Mesenchymal stem cell (in vitro differentiated cells and primary cell): ENCODE results near the gene HYAL2.

ENCODE experiments used
- DNase-seq: peaks from one replicate; pipeline ENCODE4 v3.0.0-alpha.2; 2013
- H2AFZ ChIP-seq: one replicate; pipeline ENCODE4 v1.6.1; 2013; ENCODE audit warnings: low read depth, mild to moderate bottlenecking, control low read depth, inconsistent platforms, low read length, moderate library complexity
- H2AK5ac ChIP-seq: 2 replicates; pipeline ENCODE4 v1.6.1; 2013; ENCODE audit warnings: low read length, moderate library complexity, mild to moderate bottlenecking, inconsistent platforms; ENCODE audit not compliant: severe bottlenecking
- H2BK120ac ChIP-seq: one replicate; pipeline ENCODE4 v1.6.1; 2013; ENCODE audit warnings: low read depth, mild to moderate bottlenecking, inconsistent platforms, low read length, moderate library complexity
- H2BK12ac ChIP-seq, 2 experiments: one replicate each; pipeline ENCODE4 v1.6.1; 2013; ENCODE audit warnings: inconsistent platforms in 2 of 2, low read length in 2 of 2, mild to moderate bottlenecking in 2 of 2, moderate library complexity in 2 of 2, control low read depth in 1 of 2
- H2BK15ac ChIP-seq: one replicate; pipeline ENCODE4 v1.6.1; 2013; ENCODE audit warnings: mild to moderate bottlenecking, low read depth, inconsistent platforms; ENCODE audit not compliant: poor library complexity, severe bottlenecking
- H2BK5ac ChIP-seq: 2 replicates; pipeline ENCODE4 v1.6.1; 2013; ENCODE audit warnings: low read depth, mild to moderate bottlenecking, low read length, control low read depth, inconsistent platforms; ENCODE audit not compliant: poor library complexity, severe bottlenecking
- H3K14ac ChIP-seq, 2 experiments: one replicate each; pipeline ENCODE4 v1.6.1; 2013; ENCODE audit warnings: inconsistent platforms in 2 of 2, low read length in 2 of 2, control low read depth in 1 of 2, mild to moderate bottlenecking in 1 of 2, moderate library complexity in 1 of 2
- H3K18ac ChIP-seq, 2 experiments: one replicate each; pipeline ENCODE4 v1.6.1; 2013; ENCODE audit warnings: inconsistent platforms in 2 of 2, low read length in 2 of 2, control low read depth in 1 of 2, low read depth in 1 of 2, mild to moderate bottlenecking in 1 of 2
- H3K23ac ChIP-seq, 2 experiments: one replicate each; pipeline ENCODE4 v1.6.1; 2013; ENCODE audit warnings: inconsistent platforms in 2 of 2, low read length in 2 of 2, mild to moderate bottlenecking in 2 of 2, moderate library complexity in 2 of 2, control low read depth in 1 of 2
- H3K27ac ChIP-seq: 2 replicates; pipeline ENCODE4 v1.5.1; 2013; ENCODE audit warnings: mild to moderate bottlenecking, moderate library complexity, low read length, control low read depth, inconsistent platforms; ENCODE audit not compliant: poor library complexity, severe bottlenecking
- H3K27me3 ChIP-seq, 2 experiments: 2 replicates each; pipeline versions ENCODE4 v1.6.1 to v1.7.0; 2013; ENCODE audit warnings: low read length in 2 of 2, mild to moderate bottlenecking in 2 of 2, moderate library complexity in 2 of 2, control low read depth in 1 of 2, inconsistent platforms in 1 of 2; ENCODE audit not compliant: control insufficient read depth in 1 of 2, insufficient read depth in 1 of 2
- H3K36me3 ChIP-seq, 2 experiments: 2 replicates each; pipeline versions ENCODE4 v1.6.1 to v1.7.0; 2013; ENCODE audit warnings: low read length in 2 of 2, control low read depth in 1 of 2, inconsistent platforms in 1 of 2, low read depth in 1 of 2, mild to moderate bottlenecking in 1 of 2; ENCODE audit not compliant: insufficient read depth in 2 of 2, control insufficient read depth in 1 of 2
- H3K4ac ChIP-seq, 2 experiments: one replicate each; pipeline ENCODE4 v1.6.1; 2013; ENCODE audit warnings: inconsistent platforms in 2 of 2, low read length in 2 of 2, mild to moderate bottlenecking in 2 of 2, moderate library complexity in 2 of 2, control low read depth in 1 of 2, low read depth in 1 of 2
- H3K4me1 ChIP-seq: 2 replicates; pipeline ENCODE4 v1.6.1; 2013; ENCODE audit warnings: low read depth, low read length, control low read depth; ENCODE audit not compliant: control insufficient read depth, insufficient read depth
- H3K4me2 ChIP-seq: 2 replicates; pipeline ENCODE4 v1.6.1; 2013; ENCODE audit warnings: low read length, mild to moderate bottlenecking, inconsistent platforms; ENCODE audit not compliant: poor library complexity, severe bottlenecking
- H3K4me3 ChIP-seq, 2 experiments: 2 replicates each; pipeline versions ENCODE4 v1.5.1 to v1.7.0; 2013; ENCODE audit warnings: low read length in 2 of 2, mild to moderate bottlenecking in 2 of 2, control low read depth in 1 of 2, low read depth in 1 of 2; ENCODE audit not compliant: insufficient read depth in 1 of 2
- H3K79me1 ChIP-seq: replicated peaks from 2 replicates; pipeline ENCODE4 v1.6.1; 2013; ENCODE audit warnings: mild to moderate bottlenecking, control low read depth, low read length, inconsistent platforms; ENCODE audit not compliant: poor library complexity, severe bottlenecking
- H3K9ac ChIP-seq: 2 replicates; pipeline ENCODE4 v1.7.0; 2013; ENCODE audit warnings: mild to moderate bottlenecking, low read length, moderate library complexity
- H3K9me3 ChIP-seq: 2 replicates; pipeline ENCODE4 v1.7.0; 2013; ENCODE audit warnings: mild to moderate bottlenecking, low read length; ENCODE audit not compliant: control insufficient read depth
- H4K8ac ChIP-seq: one replicate; pipeline ENCODE4 v1.6.1; 2013; ENCODE audit warnings: inconsistent platforms, mild to moderate bottlenecking, low read length, moderate library complexity
- H4K91ac ChIP-seq: one replicate; pipeline ENCODE4 v1.6.1; 2013; ENCODE audit warnings: mild to moderate bottlenecking, low read length, inconsistent platforms
- WGBS: methylation state at CpG from one replicate; pipeline ENCODE4 v1.1.7; 2013; ENCODE audit warnings: mixed read lengths; 5-methylcytosine and 5-hydroxymethylcytosine counted together

Gene HYAL2

DNA sequence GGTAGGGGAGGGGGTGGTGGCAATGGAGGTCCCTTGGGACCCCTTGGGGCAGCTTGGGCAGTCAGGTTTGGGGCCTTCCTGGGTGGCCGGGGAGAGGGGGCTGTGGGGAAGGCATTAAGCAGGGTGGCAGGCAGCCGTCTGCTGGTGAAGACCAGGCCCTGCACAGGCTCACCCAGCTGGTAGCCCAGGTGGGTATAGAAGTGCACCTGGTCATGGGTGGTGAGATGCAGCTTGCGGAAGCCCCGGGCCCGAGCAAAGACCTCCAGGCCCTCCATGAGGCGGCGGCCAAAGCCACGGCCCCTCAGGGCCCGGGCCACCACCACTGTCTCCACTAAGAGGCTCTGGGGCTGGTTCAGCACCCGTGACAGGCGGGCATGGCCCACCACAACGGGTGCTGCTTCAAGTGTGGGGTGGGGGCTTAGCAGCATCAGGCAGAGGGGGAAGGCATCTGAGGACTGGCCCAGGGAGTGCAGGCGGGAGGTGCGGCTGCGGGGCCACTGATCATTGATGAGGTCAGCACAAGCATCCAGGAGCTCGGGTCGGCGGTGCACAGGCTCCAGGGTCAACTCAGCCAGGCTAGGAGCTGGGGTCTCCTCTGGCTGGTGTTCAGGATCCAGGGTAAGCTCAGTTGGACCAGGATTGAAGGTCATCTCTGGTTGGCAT is 25.7 kb downstream of the HYAL2 start:
- H2BK120ac ChIP-seq, result no peak overlapping the region
- peaks cover 11% of the 10 kb centered on the region for H3K79me1 ChIP-seq
- no peak for DNase-seq
- no peaks in the 10 kb centered on the region for H3K9me3 ChIP-seq
- peaks cover 21% of the 10 kb centered on the region for H3K4me1 ChIP-seq
- peak overlapping the region in 1 of 2 experiments; percentile 7 for H3K4me3 ChIP-seq
- no peak overlapping the region for H3K14ac ChIP-seq
- H3K9ac ChIP-seq, result no peak overlapping the region
- no peak overlapping the region for H2AK5ac ChIP-seq
- H2AFZ ChIP-seq, result no peak overlapping the region
- 95% methylated on average over 18 of the region's 18 CpGs for WGBS
- H4K8ac ChIP-seq, result no peak overlapping the region
- H3K36me3 ChIP-seq, result peaks cover 5 to 12% of the 10 kb centered on the region in 2 experiments
- H2BK12ac ChIP-seq, result no peak overlapping the region
- H3K18ac ChIP-seq, result no peak overlapping the region
- H3K27me3 ChIP-seq, result no peaks in the 10 kb centered on the region
- H4K91ac ChIP-seq, result no peak overlapping the region
- H2BK5ac ChIP-seq, result no peak overlapping the region
- no peak overlapping the region for H2BK15ac ChIP-seq
- no peak overlapping the region for H3K4me2 ChIP-seq
- H3K4ac ChIP-seq, result no peak overlapping the region
- H3K27ac ChIP-seq, result no peak overlapping the region
- no peak overlapping the region for H3K23ac ChIP-seq

DNA sequence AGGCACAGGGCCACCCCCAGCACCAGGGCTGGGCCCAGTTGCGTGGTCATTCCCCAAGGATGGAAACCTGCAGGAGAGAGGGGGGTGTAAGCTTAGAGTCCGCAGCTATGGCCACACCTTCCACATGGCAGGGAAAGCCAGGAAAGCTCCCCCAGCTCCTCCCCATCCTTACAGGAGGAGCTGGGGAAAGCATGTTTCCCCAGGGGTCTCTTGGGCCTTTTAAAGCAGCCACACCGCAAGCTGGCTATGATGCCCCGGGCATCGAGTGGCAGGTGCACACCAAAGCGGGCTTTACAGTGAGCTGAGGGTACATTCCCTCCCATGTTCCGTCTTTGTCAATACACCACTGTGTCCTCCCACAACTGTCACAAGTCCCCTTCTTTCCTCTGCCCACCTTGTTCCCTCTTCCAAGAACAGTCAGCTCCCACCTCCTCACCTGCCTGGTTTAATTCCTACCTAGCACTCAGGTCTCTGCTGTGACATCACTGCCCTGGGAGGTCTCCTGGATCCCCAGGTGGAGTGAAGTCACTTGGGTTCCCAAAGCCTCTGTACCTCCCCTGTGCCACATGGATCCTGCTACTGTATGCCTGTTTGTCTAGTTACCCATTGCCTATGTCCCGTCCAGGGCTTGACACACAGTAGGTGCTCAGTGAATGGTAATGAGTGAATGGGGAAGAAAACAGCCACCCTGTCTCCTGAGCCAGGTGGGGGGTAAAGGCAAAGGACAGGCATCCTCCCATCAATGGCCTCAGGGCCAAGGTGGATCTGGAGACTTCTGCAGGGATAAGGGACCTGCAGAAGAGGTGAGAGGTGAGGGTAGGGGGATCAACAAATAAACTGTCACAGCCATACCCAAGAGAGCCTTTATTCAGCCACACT is 26.8 kb downstream of the HYAL2 start:
- no peak overlapping the region for H3K14ac ChIP-seq
- H2AFZ ChIP-seq, result no peak overlapping the region
- peaks cover 13% of the 10 kb centered on the region for H3K79me1 ChIP-seq
- no peak overlapping the region for H3K23ac ChIP-seq
- no peaks in the 10 kb centered on the region for H3K9me3 ChIP-seq
- H3K18ac ChIP-seq, result no peak overlapping the region
- no peak for DNase-seq
- H2BK15ac ChIP-seq, result no peak overlapping the region
- no peak overlapping the region for H2AK5ac ChIP-seq
- no peaks in the 10 kb centered on the region for H3K27me3 ChIP-seq
- H3K27ac ChIP-seq, result no peak overlapping the region
- no peak overlapping the region for H2BK5ac ChIP-seq
- no peak overlapping the region for H3K4me3 ChIP-seq
- peaks cover 26% of the 10 kb centered on the region for H3K4me1 ChIP-seq
- no peak overlapping the region for H3K4me2 ChIP-seq
- H2BK12ac ChIP-seq, result no peak overlapping the region
- WGBS, result 86% methylated on average over 8 of the region's 8 CpGs
- no peak overlapping the region for H3K4ac ChIP-seq
- no peak overlapping the region for H4K91ac ChIP-seq
- no peak overlapping the region for H2BK120ac ChIP-seq
- H4K8ac ChIP-seq, result no peak overlapping the region
- H3K36me3 ChIP-seq, result peaks cover 5 to 12% of the 10 kb centered on the region in 2 experiments
- no peak overlapping the region for H3K9ac ChIP-seq

DNA sequence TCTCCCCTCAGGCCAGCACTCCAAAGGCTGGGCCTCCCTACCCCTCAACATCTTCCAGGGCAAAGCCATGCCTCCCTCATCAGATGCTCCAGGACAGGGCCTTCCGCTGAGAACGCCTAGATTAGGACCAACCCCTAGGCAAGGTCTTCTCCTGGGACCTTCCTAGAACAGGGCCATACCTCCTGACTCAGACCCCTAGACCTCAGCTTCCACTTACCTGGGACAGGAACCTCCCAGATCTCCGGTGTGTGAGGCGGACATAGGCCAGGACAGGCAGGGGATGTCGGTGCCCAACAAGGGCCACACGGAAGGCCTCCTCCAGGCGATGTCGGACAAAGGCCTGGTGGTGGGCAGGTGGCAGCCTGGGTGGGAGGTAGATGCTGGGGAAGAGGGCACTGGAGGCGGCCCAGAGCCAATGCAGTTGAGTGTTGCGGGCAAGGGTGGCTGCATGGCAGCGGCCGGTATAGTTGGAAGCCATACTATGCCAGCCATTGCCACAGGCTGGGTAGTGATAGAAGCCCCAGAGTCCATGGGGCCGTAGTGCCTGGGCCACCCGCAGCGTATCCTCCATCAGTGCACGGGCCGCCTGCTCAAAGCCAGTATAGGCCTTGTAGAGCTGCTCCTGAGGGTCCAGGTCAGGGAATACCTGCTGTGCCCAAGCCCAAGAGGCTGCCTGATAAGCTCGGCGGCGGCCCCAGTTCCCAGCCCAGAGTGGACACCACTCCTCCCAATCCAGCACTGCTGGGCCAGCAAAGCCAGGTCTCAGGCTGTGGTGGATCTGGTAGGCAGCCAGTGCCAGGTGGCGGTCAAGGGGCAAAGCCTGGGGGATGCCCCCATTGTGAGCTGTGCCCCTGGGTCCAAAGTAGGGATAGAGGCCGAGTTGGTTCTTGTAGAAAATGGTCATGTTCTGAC is 27.8 kb downstream of the HYAL2 start:
- Histone ChIP-seq H3K4me3 (no peak overlapping the region), H3K4me2 (no peak overlapping the region), H3K9ac (no peak overlapping the region), H3K23ac (no peak overlapping the region), H3K18ac (no peak overlapping the region), H2AFZ (no peak overlapping the region), H4K91ac (no peak overlapping the region), H3K36me3 (peaks cover 13 to 21% of the 10 kb centered on the region in 2 experiments), H3K27ac (no peak overlapping the region), H3K4me1 (peaks cover 24% of the 10 kb centered on the region), H2BK15ac (peak overlapping the region; percentile 44), H2BK5ac (no peak overlapping the region), H4K8ac (no peak overlapping the region), H3K27me3 (no peaks in the 10 kb centered on the region), H2AK5ac (no peak overlapping the region), H3K79me1 (peaks cover 22% of the 10 kb centered on the region), H3K14ac (no peak overlapping the region), H2BK12ac (no peak overlapping the region), H3K9me3 (no peaks in the 10 kb centered on the region), H2BK120ac (no peak overlapping the region), H3K4ac (no peak overlapping the region)
- DNase-seq, result no peak
- WGBS, result 93% methylated on average over 22 of the region's 22 CpGs
